ENCODE results near the gene POLR2C. TPM values are rescaled to one million over a fixed set of nuclear protein-coding genes. Genes with fewer than 3 reads are reported as not detected.

The POLR2C gene
- total and polyA plus RNA-seq, 2 of the 13 experiments (the other 11 are each of a cell fraction or from before 2014, with no cell fraction given): 104 to 216 TPM

DNA sequence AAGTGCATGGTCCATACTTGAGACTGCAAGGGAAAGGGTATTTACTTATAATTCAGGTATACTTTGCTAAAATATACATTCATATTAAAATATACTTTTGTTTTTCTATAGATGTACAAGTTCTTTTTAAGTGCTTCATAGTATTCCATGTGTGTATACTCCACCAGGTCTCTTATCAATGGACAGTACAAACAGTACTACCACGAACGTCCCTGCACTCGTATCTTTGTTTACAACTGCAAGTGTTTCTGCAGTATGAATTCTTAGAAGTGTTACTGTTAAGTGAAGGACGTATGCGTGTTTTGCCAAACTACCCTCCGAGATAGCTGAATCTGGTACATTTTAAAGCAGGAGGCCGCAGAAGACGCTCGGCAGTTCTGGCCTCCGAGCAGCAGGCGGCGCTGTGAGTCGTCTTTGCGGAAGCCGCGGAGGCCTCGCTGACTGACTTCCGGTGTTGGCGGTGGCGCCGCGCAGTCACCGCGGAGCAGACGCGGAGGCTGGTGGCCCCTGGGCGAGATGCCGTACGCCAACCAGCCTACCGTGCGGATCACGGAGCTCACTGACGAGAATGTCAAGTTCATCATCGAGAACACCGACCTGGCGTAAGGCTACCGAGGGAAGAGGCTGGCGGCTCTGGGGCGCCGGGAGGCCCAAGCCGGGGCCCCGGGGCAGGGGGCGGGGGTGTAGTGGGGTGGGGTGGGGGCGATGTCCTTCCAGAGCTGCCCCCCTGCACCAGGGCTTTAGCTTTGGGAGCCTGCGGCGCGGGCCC lies at the start of gene POLR2C (continued):
- TF ChIP-seq RFXANK (CRISPR knock-in tag; IDR thresholded peaks at IDR 0.05): peak; percentile 87; the same call in 1 of the 2 replicates
- peak; percentile 10; the same call in 1 of the 2 replicates for TF ChIP-seq ZNF44 (CRISPR knock-in tag; IDR thresholded peaks at IDR 0.05)
- no peak for TF ChIP-seq RNF2 (conservative IDR thresholded peaks at IDR 0.05; ENCODE audit: low read depth)
- TF ChIP-seq HNRNPLL (IDR thresholded peaks at IDR 0.05; ENCODE audit: low read depth, low read length, poor library complexity, severe bottlenecking): peak; percentile 99
- no peak; the same call in 1 of the 2 replicates for TF ChIP-seq NCOR1 (IDR thresholded peaks at IDR 0.05; ENCODE audit: borderline replicate concordance, low read length)
- TF ChIP-seq, protein P1, sequence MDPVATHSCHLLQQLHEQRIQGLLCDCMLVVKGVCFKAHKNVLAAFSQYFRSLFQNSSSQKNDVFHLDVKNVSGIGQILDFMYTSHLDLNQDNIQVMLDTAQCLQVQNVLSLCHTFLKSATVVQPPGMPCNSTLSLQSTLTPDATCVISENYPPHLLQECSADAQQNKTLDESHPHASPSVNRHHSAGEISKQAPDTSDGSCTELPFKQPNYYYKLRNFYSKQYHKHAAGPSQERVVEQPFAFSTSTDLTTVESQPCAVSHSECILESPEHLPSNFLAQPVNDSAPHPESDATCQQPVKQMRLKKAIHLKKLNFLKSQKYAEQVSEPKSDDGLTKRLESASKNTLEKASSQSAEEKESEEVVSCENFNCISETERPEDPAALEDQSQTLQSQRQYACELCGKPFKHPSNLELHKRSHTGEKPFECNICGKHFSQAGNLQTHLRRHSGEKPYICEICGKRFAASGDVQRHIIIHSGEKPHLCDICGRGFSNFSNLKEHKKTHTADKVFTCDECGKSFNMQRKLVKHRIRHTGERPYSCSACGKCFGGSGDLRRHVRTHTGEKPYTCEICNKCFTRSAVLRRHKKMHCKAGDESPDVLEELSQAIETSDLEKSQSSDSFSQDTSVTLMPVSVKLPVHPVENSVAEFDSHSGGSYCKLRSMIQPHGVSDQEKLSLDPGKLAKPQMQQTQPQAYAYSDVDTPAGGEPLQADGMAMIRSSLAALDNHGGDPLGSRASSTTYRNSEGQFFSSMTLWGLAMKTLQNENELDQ (CRISPR knock-in tag; IDR thresholded peaks at IDR 0.05; ENCODE audit: borderline replicate concordance): peak; percentile 68; the same call in 1 of the 2 replicates
- TF ChIP-seq ZNF570 (CRISPR knock-in tag; IDR thresholded peaks at IDR 0.05; ENCODE audit: borderline replicate concordance): no peak
- TF ChIP-seq AGO1 (IDR thresholded peaks at IDR 0.05; ENCODE audit: low read depth, low read length, poor library complexity, severe bottlenecking): peak; percentile 84
- TF ChIP-seq, protein P2, sequence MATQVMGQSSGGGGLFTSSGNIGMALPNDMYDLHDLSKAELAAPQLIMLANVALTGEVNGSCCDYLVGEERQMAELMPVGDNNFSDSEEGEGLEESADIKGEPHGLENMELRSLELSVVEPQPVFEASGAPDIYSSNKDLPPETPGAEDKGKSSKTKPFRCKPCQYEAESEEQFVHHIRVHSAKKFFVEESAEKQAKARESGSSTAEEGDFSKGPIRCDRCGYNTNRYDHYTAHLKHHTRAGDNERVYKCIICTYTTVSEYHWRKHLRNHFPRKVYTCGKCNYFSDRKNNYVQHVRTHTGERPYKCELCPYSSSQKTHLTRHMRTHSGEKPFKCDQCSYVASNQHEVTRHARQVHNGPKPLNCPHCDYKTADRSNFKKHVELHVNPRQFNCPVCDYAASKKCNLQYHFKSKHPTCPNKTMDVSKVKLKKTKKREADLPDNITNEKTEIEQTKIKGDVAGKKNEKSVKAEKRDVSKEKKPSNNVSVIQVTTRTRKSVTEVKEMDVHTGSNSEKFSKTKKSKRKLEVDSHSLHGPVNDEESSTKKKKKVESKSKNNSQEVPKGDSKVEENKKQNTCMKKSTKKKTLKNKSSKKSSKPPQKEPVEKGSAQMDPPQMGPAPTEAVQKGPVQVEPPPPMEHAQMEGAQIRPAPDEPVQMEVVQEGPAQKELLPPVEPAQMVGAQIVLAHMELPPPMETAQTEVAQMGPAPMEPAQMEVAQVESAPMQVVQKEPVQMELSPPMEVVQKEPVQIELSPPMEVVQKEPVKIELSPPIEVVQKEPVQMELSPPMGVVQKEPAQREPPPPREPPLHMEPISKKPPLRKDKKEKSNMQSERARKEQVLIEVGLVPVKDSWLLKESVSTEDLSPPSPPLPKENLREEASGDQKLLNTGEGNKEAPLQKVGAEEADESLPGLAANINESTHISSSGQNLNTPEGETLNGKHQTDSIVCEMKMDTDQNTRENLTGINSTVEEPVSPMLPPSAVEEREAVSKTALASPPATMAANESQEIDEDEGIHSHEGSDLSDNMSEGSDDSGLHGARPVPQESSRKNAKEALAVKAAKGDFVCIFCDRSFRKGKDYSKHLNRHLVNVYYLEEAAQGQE (IDR thresholded peaks at IDR 0.05; ENCODE audit: borderline replicate concordance in 1 of 2, low read depth in 1 of 2, low read length in 2 of 2): peak in 1 of 2 experiments; percentile 80; a peak in 1 of 4 replicates
- peak; percentile 97 for TF ChIP-seq ETV5 (CRISPR knock-in tag; IDR thresholded peaks at IDR 0.05; ENCODE audit: borderline replicate concordance)
- peak; percentile 98 for TF ChIP-seq GATAD1 (CRISPR knock-in tag; IDR thresholded peaks at IDR 0.05)
- TF ChIP-seq, protein P3, sequence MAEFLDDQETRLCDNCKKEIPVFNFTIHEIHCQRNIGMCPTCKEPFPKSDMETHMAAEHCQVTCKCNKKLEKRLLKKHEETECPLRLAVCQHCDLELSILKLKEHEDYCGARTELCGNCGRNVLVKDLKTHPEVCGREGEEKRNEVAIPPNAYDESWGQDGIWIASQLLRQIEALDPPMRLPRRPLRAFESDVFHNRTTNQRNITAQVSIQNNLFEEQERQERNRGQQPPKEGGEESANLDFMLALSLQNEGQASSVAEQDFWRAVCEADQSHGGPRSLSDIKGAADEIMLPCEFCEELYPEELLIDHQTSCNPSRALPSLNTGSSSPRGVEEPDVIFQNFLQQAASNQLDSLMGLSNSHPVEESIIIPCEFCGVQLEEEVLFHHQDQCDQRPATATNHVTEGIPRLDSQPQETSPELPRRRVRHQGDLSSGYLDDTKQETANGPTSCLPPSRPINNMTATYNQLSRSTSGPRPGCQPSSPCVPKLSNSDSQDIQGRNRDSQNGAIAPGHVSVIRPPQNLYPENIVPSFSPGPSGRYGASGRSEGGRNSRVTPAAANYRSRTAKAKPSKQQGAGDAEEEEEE (CRISPR knock-in tag; IDR thresholded peaks at IDR 0.05; ENCODE audit: borderline replicate concordance): peak; percentile 52; the same call in 1 of the 2 replicates
- TF ChIP-seq CC2D1A (CRISPR knock-in tag; IDR thresholded peaks at IDR 0.05): no peak
- no peak for TF ChIP-seq KDM6A (CRISPR knock-in tag; IDR thresholded peaks at IDR 0.05; ENCODE audit: low read depth)
- peak; percentile 64 for TF ChIP-seq JUND (CRISPR knock-in tag; IDR thresholded peaks at IDR 0.05)
- TF ChIP-seq, protein P4, sequence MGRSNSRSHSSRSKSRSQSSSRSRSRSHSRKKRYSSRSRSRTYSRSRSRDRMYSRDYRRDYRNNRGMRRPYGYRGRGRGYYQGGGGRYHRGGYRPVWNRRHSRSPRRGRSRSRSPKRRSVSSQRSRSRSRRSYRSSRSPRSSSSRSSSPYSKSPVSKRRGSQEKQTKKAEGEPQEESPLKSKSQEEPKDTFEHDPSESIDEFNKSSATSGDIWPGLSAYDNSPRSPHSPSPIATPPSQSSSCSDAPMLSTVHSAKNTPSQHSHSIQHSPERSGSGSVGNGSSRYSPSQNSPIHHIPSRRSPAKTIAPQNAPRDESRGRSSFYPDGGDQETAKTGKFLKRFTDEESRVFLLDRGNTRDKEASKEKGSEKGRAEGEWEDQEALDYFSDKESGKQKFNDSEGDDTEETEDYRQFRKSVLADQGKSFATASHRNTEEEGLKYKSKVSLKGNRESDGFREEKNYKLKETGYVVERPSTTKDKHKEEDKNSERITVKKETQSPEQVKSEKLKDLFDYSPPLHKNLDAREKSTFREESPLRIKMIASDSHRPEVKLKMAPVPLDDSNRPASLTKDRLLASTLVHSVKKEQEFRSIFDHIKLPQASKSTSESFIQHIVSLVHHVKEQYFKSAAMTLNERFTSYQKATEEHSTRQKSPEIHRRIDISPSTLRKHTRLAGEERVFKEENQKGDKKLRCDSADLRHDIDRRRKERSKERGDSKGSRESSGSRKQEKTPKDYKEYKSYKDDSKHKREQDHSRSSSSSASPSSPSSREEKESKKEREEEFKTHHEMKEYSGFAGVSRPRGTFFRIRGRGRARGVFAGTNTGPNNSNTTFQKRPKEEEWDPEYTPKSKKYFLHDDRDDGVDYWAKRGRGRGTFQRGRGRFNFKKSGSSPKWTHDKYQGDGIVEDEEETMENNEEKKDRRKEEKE (IDR thresholded peaks at IDR 0.05): no peak
